SK-N-SH treated with all-trans-retinoic acid at 6 μM for 48 hours (cell line): Measurements from ENCODE around the gene GPR173.

Experiments used
- ATAC-seq: fragments of 200-7000 bp; cut with Tn5 transposase; 3 replicates; pipeline ENCODE4 v1.9.1; 2020; ENCODE audit warnings: mild to moderate bottlenecking, moderate library complexity
- ARNTL ChIP-seq: fragments of 450-650 bp; formaldehyde crosslinking; IDR thresholded peaks from 2 replicates; pipeline ENCODE4 v1.5.0; 2020; ENCODE audit warnings: low read depth, mild to moderate bottlenecking, moderate library complexity, borderline replicate concordance
- BACH2 ChIP-seq: fragments of 250-450 bp; sonication (Bioruptor Pico); IDR thresholded peaks from 2 replicates; pipeline ENCODE4 v1.9.0; 2021; ENCODE audit warnings: mild to moderate bottlenecking, borderline replicate concordance
- CREB5 ChIP-seq: fragments of 250-450 bp; sonication (Bioruptor Pico); IDR thresholded peaks from 2 replicates; pipeline ENCODE4 v1.5.1; 2020; ENCODE audit warnings: low read depth, mild to moderate bottlenecking, moderate library complexity
- CSRNP3 ChIP-seq: fragments of 250-450 bp; sonication (Bioruptor Pico); IDR thresholded peaks from 2 replicates; pipeline ENCODE4 v1.5.1; 2021; ENCODE audit warnings: mild to moderate bottlenecking, moderate library complexity
- ESRRG ChIP-seq: fragments of 250-450 bp; sonication (Bioruptor Pico); IDR thresholded peaks from 2 replicates; pipeline ENCODE4 v1.6.1; 2021; ENCODE audit warnings: mild to moderate bottlenecking
- ISL1 ChIP-seq: fragments of 250-450 bp; sonication (Bioruptor Pico); IDR thresholded peaks from 2 replicates; pipeline ENCODE4 v2.1.2; 2022; ENCODE audit warnings: mild to moderate bottlenecking, moderate library complexity
- OSR1 ChIP-seq: fragments of 250-450 bp; sonication (Bioruptor Pico); IDR thresholded peaks from 2 replicates; pipeline ENCODE4 v1.8.0; 2022; ENCODE audit warnings: moderate library complexity, mild to moderate bottlenecking, inconsistent platforms
- PATZ1 ChIP-seq: fragments of 250-450 bp; sonication (Bioruptor Pico); IDR thresholded peaks from 2 replicates; pipeline ENCODE4 v1.8.0; 2020; ENCODE audit warnings: mild to moderate bottlenecking, moderate library complexity, borderline replicate concordance
- POU6F1 ChIP-seq: fragments of 250-450 bp; sonication (Bioruptor Pico); IDR thresholded peaks from 2 replicates; pipeline ENCODE4 v1.8.0; 2021; ENCODE audit warnings: low read depth, mild to moderate bottlenecking, moderate library complexity, borderline replicate concordance
- SNAI2 ChIP-seq: fragments of 250-450 bp; sonication (Bioruptor Pico); IDR thresholded peaks from 2 replicates; pipeline ENCODE4 v1.5.0; 2020; ENCODE audit warnings: mild to moderate bottlenecking, moderate library complexity
- TCF4 ChIP-seq: fragments of 250-450 bp; sonication (Bioruptor Pico); IDR thresholded peaks from 2 replicates; pipeline ENCODE4 v1.8.0; 2021; ENCODE audit warnings: mild to moderate bottlenecking, moderate library complexity, borderline replicate concordance
- TSHZ2 ChIP-seq: fragments of 250-450 bp; sonication (Bioruptor Pico); IDR thresholded peaks from 2 replicates; pipeline ENCODE4 v1.5.0; 2020; ENCODE audit warnings: mild to moderate bottlenecking, moderate library complexity
- ZC3H10 ChIP-seq: fragments of 250-450 bp; sonication (Bioruptor Pico); IDR thresholded peaks from 2 replicates; pipeline ENCODE4 v1.5.1; 2021; ENCODE audit warnings: mild to moderate bottlenecking, moderate library complexity
- ZFP3 ChIP-seq: fragments of 250-450 bp; sonication (Bioruptor Pico); IDR thresholded peaks from 2 replicates; pipeline ENCODE4 v1.5.0; 2020; ENCODE audit warnings: mild to moderate bottlenecking, moderate library complexity
- ZFP30 ChIP-seq: fragments of 450-650 bp; formaldehyde crosslinking; IDR thresholded peaks from 2 replicates; pipeline ENCODE4 v1.5.0; 2022; ENCODE audit warnings: mild to moderate bottlenecking, moderate library complexity
- ZNF70 ChIP-seq: fragments of 450-650 bp; formaldehyde crosslinking; IDR thresholded peaks from 2 replicates; pipeline ENCODE4 v1.5.0; 2020; ENCODE audit warnings: mild to moderate bottlenecking, moderate library complexity

Gene GPR173

GRCh38 chrX:53093177-53093655, 44.6 kb downstream of the GPR173 start:
- no peak for TF ChIP-seq CSRNP3 (CRISPR knock-in tag)
- no peak for TF ChIP-seq OSR1
- no peak for TF ChIP-seq PATZ1 (CRISPR knock-in tag)
- TF ChIP-seq ARNTL, result no peak
- TF ChIP-seq POU6F1 (CRISPR knock-in tag), result no peak
- TF ChIP-seq ISL1, result no peak
- TF ChIP-seq BACH2, result no peak
- no peak for TF ChIP-seq ESRRG (CRISPR knock-in tag)
- no peak for TF ChIP-seq ZNF70 (CRISPR knock-in tag)
- TF ChIP-seq ZFP30 (CRISPR knock-in tag), result no peak
- no peak for TF ChIP-seq CREB5
- no peak for TF ChIP-seq SNAI2
- TF ChIP-seq TCF4 (CRISPR knock-in tag), result no peak
- peak; percentile 79 for ATAC-seq

GRCh38 chrX:53093748-53094581, 45.4 kb downstream of the GPR173 start, which contains the start of gene KANTR:
TSS of gene KANTR (plus strand) at chrX:53094142. CDS start at chrX:53124273, 30,131 bp downstream.
- peak; percentile 90 for ATAC-seq
- TF ChIP-seq PATZ1 (CRISPR knock-in tag) (no peak), ARNTL (no peak), SNAI2 (no peak), ISL1 (no peak), ZC3H10 (CRISPR knock-in tag) (no peak), TSHZ2 (CRISPR knock-in tag) (no peak), ZFP3 (CRISPR knock-in tag) (no peak), ZNF70 (CRISPR knock-in tag) (no peak), ZFP30 (CRISPR knock-in tag) (no peak), OSR1 (no peak), POU6F1 (CRISPR knock-in tag) (no peak)
